ENCODE results near the gene STK25.
"Not testable (repeated sequence)": the region's sequence is repeated elsewhere in the genome, so short reads cannot be mapped to it uniquely, and the experiment has no call there.

Gene STK25

GRCh38 chr2:241531161-241531722 is 22.9 kb upstream of the STK25 start:
- TF ChIP-seq CTCF (IDR thresholded peaks at IDR 0.05; ENCODE audit: low read depth, low read length, missing control alignments) = no peak
- H3K4me3 ChIP-seq (ENCODE audit: low read depth, low read length) = no peak overlapping the region
- no peaks in the 10 kb centered on the region for H3K36me3 ChIP-seq (replicated peaks)
- peaks cover 3% of the 10 kb centered on the region for H3K27me3 ChIP-seq (replicated peaks)
- no peak overlapping the region for H3K27ac ChIP-seq
- DNase-seq = no peak
- in situ Hi-C loops (cut with HindIII; ENCODE audit: low pct_ligation_motif_present, low sequenced_read_pairs) = no loop called here

- Histone ChIP-seq H3K4me3 (ENCODE audit: low read depth, low read length) (no peak overlapping the region), H3K36me3 (replicated peaks) (no peaks in the 10 kb centered on the region), H3K27ac (no peak overlapping the region), H3K27me3 (replicated peaks) (peaks cover 3% of the 10 kb centered on the region)
- no peak for TF ChIP-seq CTCF (IDR thresholded peaks at IDR 0.05; ENCODE audit: low read depth, low read length, missing control alignments)
- DNase-seq = no peak
- in situ Hi-C loops (cut with HindIII; ENCODE audit: low pct_ligation_motif_present, low sequenced_read_pairs) = no loop called here
These were observed 22.2 kb upstream of the STK25 start for GRCh38 chr2:241530571-241530970.

- DNase-seq = not testable (repeated sequence)
These were observed 17.7 kb upstream of the STK25 start for GRCh38 chr2:241525818-241526780.

GRCh38 chr2:241522477-241522876 is 14.1 kb upstream of the STK25 start:
- in situ Hi-C loops (cut with HindIII; ENCODE audit: low pct_ligation_motif_present, low sequenced_read_pairs) = no loop called here
- H3K27me3 ChIP-seq (replicated peaks) = no peaks in the 10 kb centered on the region
- DNase-seq = no peak
- H3K36me3 ChIP-seq (replicated peaks) = no peaks in the 10 kb centered on the region
- H3K4me3 ChIP-seq (ENCODE audit: low read depth, low read length) = no peak overlapping the region
- H3K27ac ChIP-seq = no peak overlapping the region
- TF ChIP-seq CTCF (IDR thresholded peaks at IDR 0.05; ENCODE audit: low read depth, low read length, missing control alignments) = no peak

More at GRCh38 chr2:241525818-241526780, 17.7 kb upstream of the STK25 start:
- H3K27ac ChIP-seq; H3K27me3 ChIP-seq (replicated peaks); in situ Hi-C loops (cut with HindIII; ENCODE audit: low pct_ligation_motif_present, low sequenced_read_pairs); H3K4me3 ChIP-seq (ENCODE audit: low read depth, low read length); H3K36me3 ChIP-seq (replicated peaks): not testable (repeated sequence)

GRCh38 chr2:241519669-241520068 is 11.3 kb upstream of the STK25 start:
- no peaks in the 10 kb centered on the region for H3K27me3 ChIP-seq (replicated peaks)
- DNase-seq = no peak
- H3K36me3 ChIP-seq (replicated peaks) = no peaks in the 10 kb centered on the region
- H3K27ac ChIP-seq = no peak overlapping the region
- in situ Hi-C loops (cut with HindIII; ENCODE audit: low pct_ligation_motif_present, low sequenced_read_pairs) = no loop called here
- H3K4me3 ChIP-seq (ENCODE audit: low read depth, low read length) = no peak overlapping the region
- peak; percentile 2 for TF ChIP-seq CTCF (IDR thresholded peaks at IDR 0.05; ENCODE audit: low read depth, low read length, missing control alignments)

- no peaks in the 10 kb centered on the region for H3K36me3 ChIP-seq (replicated peaks)
- no peaks in the 10 kb centered on the region for H3K27me3 ChIP-seq (replicated peaks)
- no peak for TF ChIP-seq CTCF (IDR thresholded peaks at IDR 0.05; ENCODE audit: low read depth, low read length, missing control alignments)
- no peak overlapping the region for H3K4me3 ChIP-seq (ENCODE audit: low read depth, low read length)
- no peak overlapping the region for H3K27ac ChIP-seq
- DNase-seq = no peak
- in situ Hi-C loops (cut with HindIII; ENCODE audit: low pct_ligation_motif_present, low sequenced_read_pairs) = no loop called here
These were observed 8.9 kb upstream of the STK25 start for GRCh38 chr2:241517297-241517696.

All from brain microvascular endothelial cell (primary cell).